Spleen (tissue), 7 donors: ENCODE data around the gene SPDYE1.

Source experiments
- CTCF ChIP-seq, 11 experiments: fragments of 200-600 bp in 7 of 11; fragments of 450-650 bp in 4 of 11; sonication (generic) in 4 of 11; IDR thresholded peaks in 8 of 11; conservative IDR thresholded peaks in 3 of 11; 1 replicate in 7 of 11; 2 replicates in 4 of 11; pipeline versions ENCODE4 v1.4.0 to v1.8.0; 2016 to 2021; ENCODE audit warnings: antibody characterized with exemption in 11 of 11, inconsistent platforms in 4 of 11, mild to moderate bottlenecking in 1 of 11
- POLR2A ChIP-seq, 3 donors: fragments of 450-650 bp; IDR thresholded peaks; one replicate each; pipeline ENCODE4 v1.5.1; 2017; ENCODE audit warnings: antibody characterized with exemption in 3 of 3, mild to moderate bottlenecking in 1 of 3
- POLR2AphosphoS5 ChIP-seq, 3 donors: sonication (generic); formaldehyde crosslinking; IDR thresholded peaks; one replicate each; pipeline ENCODE4 v1.5.1; 2017; ENCODE audit warnings: antibody characterized with exemption in 3 of 3
- donor health status: DM: no; HTN: no; CAD: no; lungs with moderate emphysema.
- donor health status: DM: no; HTN: no; CAD: no.
- donor health status: DM: no; HTN: no; CAD: no.

GRCh38 chr7:44045226-44046014, 47.7 kb downstream of the SPDYE1 start:
- TF ChIP-seq CTCF (IDR thresholded peaks at IDR 0.05 in 8 of 11, conservative IDR thresholded peaks at IDR 0.05 in 3 of 11) (no peak), POLR2AphosphoS5 (IDR thresholded peaks at IDR 0.05) (peak in 1 of 3 donors; percentile 13), POLR2A (IDR thresholded peaks at IDR 0.05) (no peak)
